B cell (primary cell): ENCODE results near the gene MPZ. TPM values are rescaled to one million over a fixed set of nuclear protein-coding genes. Genes with fewer than 3 reads are reported as not detected.

ENCODE experiments used
- ATAC-seq: fragments of 200-7000 bp; cut with Tn5 transposase; one replicate; pipeline ENCODE4 v1.10.0; 2021; ENCODE audit warnings: low read depth, mild to moderate bottlenecking, moderate number of reproducible peaks, moderate library complexity
- CTCF ChIA-PET: fragments of 350-600 bp; sonication (Branson Sonifier 250); formaldehyde crosslinking; loops from one replicate; lab custom pipeline; 2021; ENCODE audit warnings: antibody characterized with exemption, inconsistent platforms; lab: Charles Lee
- POLR2A ChIA-PET: fragments of 350-600 bp; sonication (Branson Sonifier 250); formaldehyde crosslinking; loops from one replicate; lab custom pipeline; 2021; ENCODE audit warnings: antibody characterized with exemption; lab: Charles Lee
- DNase-seq: peaks from one replicate; pipeline ENCODE4 v3.0.0; 2013
- H2AFZ ChIP-seq: 2 replicates; pipeline ENCODE4 v1.6.1; 2012; ENCODE audit warnings: mild to moderate bottlenecking, low read depth, low read length; ENCODE audit not compliant: insufficient read depth, poor library complexity, severe bottlenecking
- H3K27ac ChIP-seq, 2 donors: 1 replicate in 1 of 2; 2 replicates in 1 of 2; pipeline ENCODE4 v1.5.1; 2012 to 2013; ENCODE audit warnings: low read length in 2 of 2, mild to moderate bottlenecking in 2 of 2, moderate library complexity in 1 of 2
- H3K27me3 ChIP-seq, 4 experiments: fragments of 200-600 bp in 1 of 4; sonication (generic) in 1 of 4; replicated peaks in 1 of 4; 1 replicate in 2 of 4; 2 replicates in 2 of 4; pipeline versions ENCODE4 v1.6.1 to v1.7.0; 2013 to 2016; ENCODE audit warnings: low read length in 3 of 4, mild to moderate bottlenecking in 2 of 4, mixed read lengths in 1 of 4, moderate library complexity in 1 of 4; ENCODE audit not compliant: insufficient read depth in 4 of 4, control insufficient read depth in 3 of 4; ENCODE audit errors: control extremely low read depth in 1 of 4
- H3K36me3 ChIP-seq, 2 experiments: replicated peaks in 1 of 2; 1 replicate in 1 of 2; 2 replicates in 1 of 2; pipeline versions ENCODE4 v1.6.1 to v1.7.1; 2013; ENCODE audit warnings: low read length in 1 of 2; ENCODE audit not compliant: insufficient read depth in 2 of 2, control insufficient read depth in 1 of 2; ENCODE audit errors: control extremely low read depth in 1 of 2, extremely low read depth in 1 of 2
- H3K4me1 ChIP-seq, 2 donors: fragments of 200-600 bp in 1 of 2; sonication (generic) in 1 of 2; 1 replicate in 1 of 2; 2 replicates in 1 of 2; pipeline versions ENCODE4 v1.5.1 to v1.6.1; 2013 to 2017; ENCODE audit warnings: low read length in 2 of 2; ENCODE audit not compliant: control insufficient read depth in 2 of 2, insufficient read depth in 2 of 2
- H3K4me2 ChIP-seq: replicated peaks from 2 replicates; pipeline ENCODE3; 2012; ENCODE audit warnings: mild to moderate bottlenecking, low read depth, low read length; ENCODE audit not compliant: poor library complexity, severe bottlenecking
- H3K4me3 ChIP-seq, 5 experiments: fragments of 200-600 bp in 1 of 5; sonication (generic) in 1 of 5; 1 replicate in 3 of 5; 2 replicates in 2 of 5; pipeline versions ENCODE4 v1.5.1 to v1.7.0; 2011 to 2016; ENCODE audit warnings: low read length in 4 of 5, mild to moderate bottlenecking in 4 of 5, low read depth in 2 of 5, control low read depth in 1 of 5, moderate library complexity in 1 of 5; ENCODE audit not compliant: insufficient read depth in 1 of 5; ENCODE audit errors: control extremely low read depth in 1 of 5, extremely low read depth in 1 of 5
- H3K79me2 ChIP-seq: fragments of 200-600 bp; sonication (generic); one replicate; pipeline ENCODE4 v1.6.0; 2016; ENCODE audit warnings: low read length; ENCODE audit not compliant: control insufficient read depth, insufficient read depth
- H3K9ac ChIP-seq: fragments of 200-600 bp; sonication (generic); 2 replicates; pipeline ENCODE4 v1.6.1; 2017; ENCODE audit warnings: mild to moderate bottlenecking, low read length, moderate library complexity
- H3K9me3 ChIP-seq, 3 donors: one replicate each; pipeline versions ENCODE4 v1.6.1 to v1.7.1; 2013; ENCODE audit warnings: low read length in 2 of 3; ENCODE audit not compliant: control insufficient read depth in 2 of 3, insufficient read depth in 1 of 3; ENCODE audit errors: control extremely low read depth in 1 of 3
- H4K20me1 ChIP-seq: 2 replicates; pipeline ENCODE4 v1.6.0; 2012; ENCODE audit warnings: mild to moderate bottlenecking, low read length; ENCODE audit not compliant: insufficient read depth, control insufficient read depth, poor library complexity, severe bottlenecking
- H3K27ac Mint-ChIP-seq: one replicate; pipeline ENCODE4 v1.8.0; 2021; ENCODE audit warnings: mixed read lengths
- H3K27me3 Mint-ChIP-seq: one replicate; pipeline ENCODE4 v1.8.0; 2021; ENCODE audit warnings: mixed read lengths
- H3K4me1 Mint-ChIP-seq: one replicate; pipeline ENCODE4 v1.8.0; 2021; ENCODE audit warnings: mixed read lengths
- H3K4me3 Mint-ChIP-seq: one replicate; pipeline ENCODE4 v1.8.0; 2021; ENCODE audit warnings: mixed read lengths
- H3K9me3 Mint-ChIP-seq: one replicate; pipeline ENCODE4 v1.8.0; 2022; ENCODE audit warnings: mixed read lengths; ENCODE audit not compliant: insufficient read depth
- CTCF ChIP-seq: fragments of 200-600 bp; IDR thresholded peaks from one replicate; pipeline ENCODE4 v1.8.0; 2022; ENCODE audit warnings: antibody characterized with exemption, mild to moderate bottlenecking
- EZH2 ChIP-seq: IDR thresholded peaks from 2 replicates; pipeline ENCODE4 v1.6.1; 2012; ENCODE audit warnings: borderline replicate concordance, low read depth, mild to moderate bottlenecking, moderate library complexity, low read length; ENCODE audit not compliant: insufficient read depth, poor library complexity, severe bottlenecking
- WGBS: methylation state at CpG from one replicate; pipeline ENCODE4 v1.1.5; 2013; ENCODE audit warnings: missing lambda C conversion rate; ENCODE audit not compliant: insufficient coverage; 5-methylcytosine and 5-hydroxymethylcytosine counted together
- intact Hi-C: fragments of 100-400 bp; cut with micrococcal nuclease; formaldehyde crosslinking; loops from one replicate; pipeline ENCODE4 v1.10.0; 2022
- polyA plus RNA-seq: library from polyadenylated mRNA; depleted of rRNA; stranded (reverse); fragments of >200 nt; gene quantifications from 2 replicates; pipeline ENCODE4 v1.2.3, GENCODE V29; 2012
- total RNA-seq, 2 donors: library from RNA; stranded (reverse); fragments of 120-200 nt in 1 of 2; gene quantifications; 1 replicate in 1 of 2; 2 replicates in 1 of 2; pipeline versions ENCODE4 v1.2.3 to v1.2.4, GENCODE V29; 2013 to 2022

MPZ gene
- total and polyA plus RNA-seq, 2 donors (not counting 1 experiment from before 2014, with no cell fraction given) = 4.3 to 12.9 TPM

- peaks cover 19 to 22% of the 10 kb centered on the region in 2 donors for H3K4me1 ChIP-seq
Observed at GRCh38 chr1:161300478-161300877, 9.3 kb downstream of the MPZ start.

GRCh38 chr1:161299347-161299746, 10.4 kb downstream of the MPZ start:
- peaks cover 0 to 7% of the 10 kb centered on the region in 2 experiments for H3K36me3 ChIP-seq
- H3K9ac ChIP-seq = no peak overlapping the region
- no peak overlapping the region for H3K4me3 ChIP-seq
- Mint-ChIP-seq H3K27ac (no peak overlapping the region), H3K4me1 (peaks cover 19% of the 10 kb centered on the region), H3K4me3 (no peak overlapping the region), H3K27me3 (no peaks in the 10 kb centered on the region), H3K9me3 (no peaks in the 10 kb centered on the region)
- H3K4me1 ChIP-seq = peaks cover 8 to 12% of the 10 kb centered on the region in 2 donors
- intact Hi-C loops = no loop called here
- no peak overlapping the region for H2AFZ ChIP-seq
- no peaks in the 10 kb centered on the region for H3K27me3 ChIP-seq
- 90% methylated on average over 6 of the region's 9 CpGs for WGBS
- DNase-seq (no peak), ATAC-seq (no peak)
- no peak overlapping the region for H3K4me2 ChIP-seq
- peaks cover 16% of the 10 kb centered on the region for H4K20me1 ChIP-seq
- H3K9me3 ChIP-seq = no peaks in the 10 kb centered on the region
- peaks cover 18% of the 10 kb centered on the region for H3K79me2 ChIP-seq
- TF ChIP-seq CTCF (no peak), EZH2 (no peak)
- ChIA-PET POLR2A (interaction anchor here (0.6 kb wide), 1 partner anchor 29 kb away, joined by 4 read pairs; no protein-coding TSS in a partner anchor), CTCF (no interaction called here)
- no peak overlapping the region for H3K27ac ChIP-seq

More at GRCh38 chr1:161300478-161300877, 9.3 kb downstream of the MPZ start:
- WGBS = 84% methylated on average over 2 of the region's 4 CpGs
- H3K79me2 ChIP-seq = peaks cover 27% of the 10 kb centered on the region
- DNase-seq (no peak), ATAC-seq (no peak)
- H3K9me3 ChIP-seq = no peaks in the 10 kb centered on the region
- H3K27me3 Mint-ChIP-seq = no peaks in the 10 kb centered on the region
- no peak overlapping the region for H3K4me3 ChIP-seq
- no peak overlapping the region for H3K9ac ChIP-seq
- CTCF ChIA-PET = no interaction called here
- H3K4me3 Mint-ChIP-seq = no peak overlapping the region
- H2AFZ ChIP-seq = no peak overlapping the region
- H3K36me3 ChIP-seq = peaks cover 0 to 7% of the 10 kb centered on the region in 2 experiments
- no peak overlapping the region for H3K27ac ChIP-seq
- H3K4me2 ChIP-seq = no peak overlapping the region
- intact Hi-C loops = no loop called here
- H4K20me1 ChIP-seq = peaks cover 24% of the 10 kb centered on the region
- H3K27ac Mint-ChIP-seq = no peak overlapping the region
- H3K4me1 Mint-ChIP-seq = peaks cover 28% of the 10 kb centered on the region
- no peak for TF ChIP-seq CTCF
- TF ChIP-seq EZH2 = no peak
- H3K27me3 ChIP-seq = no peaks in the 10 kb centered on the region
- no peaks in the 10 kb centered on the region for H3K9me3 Mint-ChIP-seq
- POLR2A ChIA-PET = no interaction called here
